ENCODE measurements around the gene LRFN3. TPM values are rescaled to one million over a fixed set of nuclear protein-coding genes. Genes with fewer than 3 reads are reported as not detected.

Gene LRFN3
- total RNA-seq, 2 experiments from 2014 or later = 4.2 to 4.5 TPM

- H3K4me1 ChIP-seq (ENCODE audit: insufficient read depth, low read length) = peaks cover 61% of the 10 kb centered on the region
- H3K27ac ChIP-seq (ENCODE audit: low read depth in 1 of 2, low read length in 2 of 2) = peak overlapping the region; percentile 100
- no peaks in the 10 kb centered on the region for H3K36me3 ChIP-seq (ENCODE audit: insufficient read depth, low read length)
- no peaks in the 10 kb centered on the region for H3K27me3 ChIP-seq (ENCODE audit: control insufficient read depth in 1 of 2, insufficient read depth in 2 of 2, low read length in 2 of 2)
- Mint-ChIP-seq H3K4me3 (peak overlapping the region; percentile 100), H3K27ac (peak overlapping the region; percentile 92), H3K36me3 (ENCODE audit: low read depth) (peaks cover 22% of the 10 kb centered on the region), H3K9me3 (no peaks in the 10 kb centered on the region), H3K4me1 (ENCODE audit: low read depth) (peaks cover 49% of the 10 kb centered on the region), H3K27me3 (no peaks in the 10 kb centered on the region)
- no peaks in the 10 kb centered on the region for H3K9me3 ChIP-seq (ENCODE audit: control insufficient read depth in 1 of 2, insufficient read depth in 1 of 2, low read length in 2 of 2)
- DNase-seq = peak; percentile 76 to 98 (median 88)
- intact Hi-C loops (cut with DNase I, micrococcal nuclease) = loop anchor here in 1 of 2 experiments (1.0 kb wide), 2 partner anchors 21 to 28 kb away; no protein-coding TSS in a partner anchor
- CTCF ChIA-PET = interaction anchor here (0.6 to 1.7 kb wide), 2 partner anchors 22 to 28 kb away, joined by 3 to 5 read pairs; no protein-coding TSS in a partner anchor
- no peak for TF ChIP-seq CTCF (IDR thresholded peaks at IDR 0.05)
- ATAC-seq (ENCODE audit: poor library complexity) = peak; percentile 64
- peak overlapping the region; percentile 99 for H3K4me3 ChIP-seq (ENCODE audit: low read length)
- POLR2A ChIA-PET = interaction anchor here (0.6 to 2.7 kb wide), 11 partner anchors 20 to 692 kb away, joined by 3 to 21 read pairs (median 5); partner anchors contain the start of genes IGFLR1, LIN37, POLR2I and PSENEN
Observed at GRCh38 chr19:35903550-35904179, 32.5 kb upstream of the LRFN3 start.

GRCh38 chr19:35904311-35905068 is 31.7 kb upstream of the LRFN3 start:
- intact Hi-C loops (cut with DNase I, micrococcal nuclease) = no loop called here
- POLR2A ChIA-PET = interaction anchor here (1.1 to 2.7 kb wide), 5 partner anchors 19 to 156 kb away, joined by 3 to 21 read pairs (median 7); partner anchors contain the start of gene LIN37
- CTCF ChIA-PET = interaction anchor here (1.7 kb wide), 1 partner anchor 27 kb away, joined by 5 read pairs; no protein-coding TSS in a partner anchor
- Histone ChIP-seq H3K36me3 (ENCODE audit: insufficient read depth, low read length) (no peaks in the 10 kb centered on the region), H3K4me3 (ENCODE audit: low read length) (no peak overlapping the region), H3K9me3 (ENCODE audit: control insufficient read depth in 1 of 2, insufficient read depth in 1 of 2, low read length in 2 of 2) (no peaks in the 10 kb centered on the region), H3K27me3 (ENCODE audit: control insufficient read depth in 1 of 2, insufficient read depth in 2 of 2, low read length in 2 of 2) (no peaks in the 10 kb centered on the region), H3K27ac (ENCODE audit: low read depth in 1 of 2, low read length in 2 of 2) (peak overlapping the region; percentile 100), H3K4me1 (ENCODE audit: insufficient read depth, low read length) (peaks cover 68% of the 10 kb centered on the region)
- peaks cover 52% of the 10 kb centered on the region for H3K4me1 Mint-ChIP-seq (ENCODE audit: low read depth)
- peak overlapping the region; percentile 100 for H3K4me3 Mint-ChIP-seq
- TF ChIP-seq CTCF (IDR thresholded peaks at IDR 0.05) = no peak
- H3K27ac Mint-ChIP-seq = peak overlapping the region; percentile 92
- H3K36me3 Mint-ChIP-seq (ENCODE audit: low read depth) = peaks cover 14% of the 10 kb centered on the region
- DNase-seq = peak in 2 of 14 experiments; percentile 39 to 45
- no peak for ATAC-seq (ENCODE audit: poor library complexity)
- no peaks in the 10 kb centered on the region for H3K9me3 Mint-ChIP-seq
- no peaks in the 10 kb centered on the region for H3K27me3 Mint-ChIP-seq

GRCh38 chr19:35905178-35905727 is 30.9 kb upstream of the LRFN3 start:
- no peak for ATAC-seq (ENCODE audit: poor library complexity)
- H3K9me3 ChIP-seq (ENCODE audit: control insufficient read depth in 1 of 2, insufficient read depth in 1 of 2, low read length in 2 of 2) = no peaks in the 10 kb centered on the region
- ChIA-PET CTCF (interaction anchor here (0.7 kb wide), 1 partner anchor 13 kb away, joined by 3 read pairs; no protein-coding TSS in a partner anchor), POLR2A (interaction anchor here (2.7 kb wide), 1 partner anchor 27 kb away, joined by 21 read pairs; no protein-coding TSS in a partner anchor)
- H3K27me3 Mint-ChIP-seq = no peaks in the 10 kb centered on the region
- no peaks in the 10 kb centered on the region for H3K9me3 Mint-ChIP-seq
- no peaks in the 10 kb centered on the region for H3K27me3 ChIP-seq (ENCODE audit: control insufficient read depth in 1 of 2, insufficient read depth in 2 of 2, low read length in 2 of 2)
- intact Hi-C loops (cut with DNase I, micrococcal nuclease) = no loop called here
- H3K27ac ChIP-seq (ENCODE audit: low read depth in 1 of 2, low read length in 2 of 2) = peak overlapping the region; percentile 100
- peaks cover 52% of the 10 kb centered on the region for H3K4me1 Mint-ChIP-seq (ENCODE audit: low read depth)
- H3K36me3 ChIP-seq (ENCODE audit: insufficient read depth, low read length) = no peaks in the 10 kb centered on the region
- TF ChIP-seq CTCF (IDR thresholded peaks at IDR 0.05) = no peak
- peak overlapping the region; percentile 92 for H3K27ac Mint-ChIP-seq
- H3K36me3 Mint-ChIP-seq (ENCODE audit: low read depth) = peaks cover 12% of the 10 kb centered on the region
- H3K4me3 ChIP-seq (ENCODE audit: low read length) = no peak overlapping the region
- DNase-seq = no peak
- peak overlapping the region; percentile 71 for H3K4me3 Mint-ChIP-seq
- peaks cover 72% of the 10 kb centered on the region for H3K4me1 ChIP-seq (ENCODE audit: insufficient read depth, low read length)
